ENCODE results near the gene THSD4. TPM values are rescaled to one million over a fixed set of nuclear protein-coding genes. Genes with fewer than 3 reads are reported as not detected.

The THSD4 gene
- total and polyA plus RNA-seq, 2 of the 8 experiments (the other 6 are each of a cell fraction or from before 2014, with no cell fraction given): 2.5 to 6.2 TPM

DNA sequence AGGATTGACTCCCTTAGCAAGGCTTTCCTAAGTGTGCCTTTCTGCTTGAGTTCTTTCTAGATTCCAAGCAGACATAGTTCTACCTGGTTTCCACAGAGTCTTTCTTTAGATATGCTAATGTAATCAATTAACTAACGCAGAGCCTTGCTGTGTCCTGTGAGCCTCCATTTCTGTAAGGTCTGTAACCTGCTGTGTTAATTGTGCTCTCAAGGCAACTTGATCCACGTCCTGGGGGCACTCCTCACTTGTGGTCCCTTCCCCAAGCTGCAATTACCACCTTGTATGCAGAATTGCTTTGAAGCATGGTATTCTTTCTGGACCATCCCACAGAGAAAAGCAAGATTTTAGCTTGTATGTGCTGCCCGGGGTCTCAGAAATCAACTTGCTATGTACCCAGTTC lies 29.5 kb upstream of the THSD4 start:
- Histone ChIP-seq H3K9ac (replicated peaks in 1 of 4; ENCODE audit: extremely low read depth in 1 of 4, low read depth in 3 of 4, low read length in 3 of 4) (no peak overlapping the region), H4K5ac (ENCODE audit: insufficient read length, low read depth, low read length) (no peak overlapping the region), H2BK120ac (replicated peaks; ENCODE audit: low read depth, low read length) (no peak overlapping the region), H2BK12ac (ENCODE audit: low read depth, low read length) (no peak overlapping the region), H3K56ac (replicated peaks; ENCODE audit: insufficient read length, low read depth, low read length) (no peak overlapping the region), H3K79me1 (ENCODE audit: low read depth, low read length) (no peaks in the 10 kb centered on the region; the same call in 1 of the 2 replicates), H3K23ac (ENCODE audit: insufficient read length) (no peak overlapping the region), H3K36me3 (ENCODE audit: control insufficient read depth in 2 of 4, insufficient read depth in 4 of 4, low read length in 3 of 4) (no peaks in the 10 kb centered on the region), H3K4me2 (ENCODE audit: insufficient read depth in 1 of 2, low read depth in 2 of 2, low read length in 2 of 2) (peak overlapping the region; percentile 0 to 60; a peak in 3 of 4 replicates), H2BK20ac (ENCODE audit: low read length) (no peak overlapping the region), H2AFZ (ENCODE audit: low read length) (no peak overlapping the region), H4K20me1 (replicated peaks in 1 of 2; ENCODE audit: control insufficient read depth in 1 of 2, insufficient read depth in 2 of 2, low read length in 2 of 2) (peaks cover 0 to 2% of the 10 kb centered on the region in 2 experiments), H3K18ac (ENCODE audit: extremely low read depth, low read length) (no peak overlapping the region), H3K23me2 (ENCODE audit: low read depth, low read length) (no peaks in the 10 kb centered on the region), H3K27ac (ENCODE audit: low read depth, low read length) (no peak overlapping the region), H3K4me3 (ENCODE audit: extremely low read depth in 1 of 4, insufficient read depth in 2 of 4, low read depth in 3 of 4, low read length in 4 of 4) (peak overlapping the region in 1 of 4 experiments; percentile 5; a peak in 3 of 8 replicates), H4K8ac (ENCODE audit: extremely low read depth, insufficient read depth, low read length) (no peak overlapping the region), H3K9me3 (ENCODE audit: insufficient read depth in 2 of 2, low read depth in 1 of 2, low read length in 1 of 2) (no peaks in the 10 kb centered on the region), H2BK5ac (ENCODE audit: low read depth, low read length) (no peak overlapping the region), H2AK5ac (ENCODE audit: low read depth, low read length) (no peak overlapping the region), H3K79me2 (ENCODE audit: control insufficient read depth in 1 of 2, insufficient read depth in 2 of 2, low read length in 2 of 2) (no peaks in the 10 kb centered on the region), H3K4ac (replicated peaks; ENCODE audit: insufficient read length, low read depth, low read length) (no peak overlapping the region), H3K27me3 (replicated peaks in 1 of 4; ENCODE audit: control insufficient read depth in 3 of 4, extremely low read depth in 1 of 4, insufficient read depth in 3 of 4, low read length in 3 of 4) (peaks cover 0 to 41% (median 26%) of the 10 kb centered on the region in 4 experiments; a peak in 6 of 7 replicates), H2BK15ac (ENCODE audit: low read length) (no peak overlapping the region), H3K14ac (ENCODE audit: insufficient read length) (no peak overlapping the region), H4K91ac (replicated peaks; ENCODE audit: insufficient read length, low read length) (no peak overlapping the region), H3K4me1 (replicated peaks in 1 of 4; ENCODE audit: control insufficient read depth in 3 of 4, insufficient read depth in 4 of 4, low read length in 3 of 4) (peaks cover 5 to 15% (median 7%) of the 10 kb centered on the region in 4 experiments; a peak in 4 of 7 replicates)
- WGBS, 2 experiments (ENCODE audit: extremely low coverage in 1 of 2, insufficient coverage in 1 of 2, insufficient read length in 1 of 2, insufficient replicate concordance in 2 of 2, low coverage in 1 of 2, low lambda C conversion rate in 2 of 2, missing lambda C conversion rate in 1 of 2): 21% methylated on average over 3 of the region's 3 CpGs; no CpG with 5 or more reads in 1 of the 2 experiments
- CTCF ChIA-PET (ENCODE audit: partially characterized antibody): interaction anchor here (1.1 to 1.8 kb wide), 3 partner anchors 9 to 29 kb away, joined by 3 to 5 read pairs (median 5); partner anchors contain the start of gene THSD4
- POLR2A ChIA-PET (ENCODE audit: partially characterized antibody): interaction anchor here (1.0 to 1.1 kb wide), 2 partner anchors 24 to 28 kb away, joined by 3 to 4 read pairs; no protein-coding TSS in a partner anchor
- peak; percentile 29 to 54 for DNase-seq (ENCODE audit: low read depth in 1 of 2, low spot score in 2 of 2)
- peak; percentile 99 for FAIRE-seq
- TF ChIP-seq TAF7 (optimal IDR thresholded peaks at IDR 0.05; ENCODE audit: borderline replicate concordance, low read depth, low read length) (no peak), POLR2AphosphoS5 (IDR thresholded peaks at IDR 0.05; ENCODE audit: low read depth, low read length) (peak; percentile 80), HDAC6 (IDR thresholded peaks at IDR 0.05; ENCODE audit: low read depth, low read length) (no peak), BCL11A (IDR thresholded peaks at IDR 0.05; ENCODE audit: low read depth in 2 of 2, low read length in 2 of 2) (peak; percentile 50 to 61), JUN (IDR thresholded peaks at IDR 0.05; ENCODE audit: low read depth, low read length) (no peak), GABPA (IDR thresholded peaks at IDR 0.05; ENCODE audit: borderline replicate concordance, insufficient read depth, low read length) (no peak), SRF (IDR thresholded peaks at IDR 0.05; ENCODE audit: low read depth, low read length) (no peak), KDM4A (IDR thresholded peaks at IDR 0.05; ENCODE audit: low read depth, low read length, severe bottlenecking) (no peak), RAD21 (IDR thresholded peaks at IDR 0.05 in 1 of 2, conservative IDR thresholded peaks at IDR 0.05 in 1 of 2; ENCODE audit: low read depth in 2 of 2, low read length in 2 of 2) (peak in 1 of 2 experiments; percentile 22; a peak in 1 of 4 replicates), JUND (IDR thresholded peaks at IDR 0.05; ENCODE audit: low read length) (no peak)

All from H1 (cell line).